Measurements from ENCODE around the gene CBFB. TPM values are rescaled to one million over a fixed set of nuclear protein-coding genes. Genes with fewer than 3 reads are reported as not detected.

The CBFB gene
- total and polyA plus RNA-seq, 2 of the 13 experiments (the other 11 are each of a cell fraction or from before 2014, with no cell fraction given) = 22.1 to 70.8 TPM

DNA sequence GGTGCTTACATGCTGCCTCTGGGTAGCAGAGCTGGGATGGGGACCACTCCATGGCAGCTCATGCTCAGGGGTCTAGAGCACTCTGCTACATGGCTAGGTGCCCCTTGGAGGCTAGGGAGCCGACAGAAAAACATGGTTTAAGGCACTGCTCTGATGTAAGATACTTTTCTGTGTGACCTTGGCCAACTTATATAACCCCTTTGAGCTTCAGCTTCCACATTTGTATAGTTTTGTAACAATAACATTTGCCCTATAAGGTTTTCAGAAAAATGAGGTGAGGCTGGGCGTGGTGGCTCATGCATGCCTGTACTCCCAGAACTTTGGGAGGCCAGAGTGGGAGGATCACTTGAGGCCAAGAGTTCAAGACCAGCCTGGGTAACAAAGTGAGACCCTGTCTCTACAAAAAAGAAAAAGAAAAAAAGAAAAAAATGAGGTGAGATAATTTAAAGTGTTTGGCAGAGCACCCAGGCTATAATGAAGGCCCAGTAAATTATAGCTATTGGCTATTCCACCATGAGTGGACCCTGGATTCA is 37.3 kb upstream of the CBFB start (continued):
- TF ChIP-seq, protein P1, sequence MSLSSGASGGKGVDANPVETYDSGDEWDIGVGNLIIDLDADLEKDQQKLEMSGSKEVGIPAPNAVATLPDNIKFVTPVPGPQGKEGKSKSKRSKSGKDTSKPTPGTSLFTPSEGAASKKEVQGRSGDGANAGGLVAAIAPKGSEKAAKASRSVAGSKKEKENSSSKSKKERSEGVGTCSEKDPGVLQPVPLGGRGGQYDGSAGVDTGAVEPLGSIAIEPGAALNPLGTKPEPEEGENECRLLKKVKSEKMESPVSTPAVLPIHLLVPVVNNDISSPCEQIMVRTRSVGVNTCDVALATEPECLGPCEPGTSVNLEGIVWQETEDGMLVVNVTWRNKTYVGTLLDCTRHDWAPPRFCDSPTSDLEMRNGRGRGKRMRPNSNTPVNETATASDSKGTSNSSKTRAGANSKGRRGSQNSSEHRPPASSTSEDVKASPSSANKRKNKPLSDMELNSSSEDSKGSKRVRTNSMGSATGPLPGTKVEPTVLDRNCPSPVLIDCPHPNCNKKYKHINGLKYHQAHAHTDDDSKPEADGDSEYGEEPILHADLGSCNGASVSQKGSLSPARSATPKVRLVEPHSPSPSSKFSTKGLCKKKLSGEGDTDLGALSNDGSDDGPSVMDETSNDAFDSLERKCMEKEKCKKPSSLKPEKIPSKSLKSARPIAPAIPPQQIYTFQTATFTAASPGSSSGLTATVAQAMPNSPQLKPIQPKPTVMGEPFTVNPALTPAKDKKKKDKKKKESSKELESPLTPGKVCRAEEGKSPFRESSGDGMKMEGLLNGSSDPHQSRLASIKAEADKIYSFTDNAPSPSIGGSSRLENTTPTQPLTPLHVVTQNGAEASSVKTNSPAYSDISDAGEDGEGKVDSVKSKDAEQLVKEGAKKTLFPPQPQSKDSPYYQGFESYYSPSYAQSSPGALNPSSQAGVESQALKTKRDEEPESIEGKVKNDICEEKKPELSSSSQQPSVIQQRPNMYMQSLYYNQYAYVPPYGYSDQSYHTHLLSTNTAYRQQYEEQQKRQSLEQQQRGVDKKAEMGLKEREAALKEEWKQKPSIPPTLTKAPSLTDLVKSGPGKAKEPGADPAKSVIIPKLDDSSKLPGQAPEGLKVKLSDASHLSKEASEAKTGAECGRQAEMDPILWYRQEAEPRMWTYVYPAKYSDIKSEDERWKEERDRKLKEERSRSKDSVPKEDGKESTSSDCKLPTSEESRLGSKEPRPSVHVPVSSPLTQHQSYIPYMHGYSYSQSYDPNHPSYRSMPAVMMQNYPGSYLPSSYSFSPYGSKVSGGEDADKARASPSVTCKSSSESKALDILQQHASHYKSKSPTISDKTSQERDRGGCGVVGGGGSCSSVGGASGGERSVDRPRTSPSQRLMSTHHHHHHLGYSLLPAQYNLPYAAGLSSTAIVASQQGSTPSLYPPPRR (CRISPR knock-in tag; IDR thresholded peaks at IDR 0.05; ENCODE audit: borderline replicate concordance) = no peak
- TF ChIP-seq PLRG1 (conservative IDR thresholded peaks at IDR 0.05) (no peak), SNAPC2 (CRISPR knock-in tag; IDR thresholded peaks at IDR 0.05) (no peak), ZNF343 (CRISPR knock-in tag; IDR thresholded peaks at IDR 0.05) (no peak), DMAP1 (CRISPR knock-in tag; IDR thresholded peaks at IDR 0.05) (no peak), RORA (CRISPR knock-in tag; IDR thresholded peaks at IDR 0.05) (no peak), ZNF782 (CRISPR knock-in tag; IDR thresholded peaks at IDR 0.05; ENCODE audit: borderline replicate concordance) (no peak), SOX13 (IDR thresholded peaks at IDR 0.05) (no peak), SOX13 (CRISPR knock-in tag; conservative IDR thresholded peaks at IDR 0.05 in 1 of 2, IDR thresholded peaks at IDR 0.05 in 1 of 2) (peak in 1 of 2 experiments; percentile 33; a peak in 1 of 4 replicates), ADNP (CRISPR knock-in tag; IDR thresholded peaks at IDR 0.05) (peak; percentile 56; the same call in 1 of the 2 replicates), RARA (CRISPR knock-in tag; IDR thresholded peaks at IDR 0.05) (peak; percentile 70), YEATS4 (CRISPR knock-in tag; IDR thresholded peaks at IDR 0.05; ENCODE audit: borderline replicate concordance) (no peak), GATAD2A (CRISPR knock-in tag; IDR thresholded peaks at IDR 0.05) (peak; percentile 38; the same call in 1 of the 2 replicates), HCFC1 (IDR thresholded peaks at IDR 0.05; ENCODE audit: low read depth, low read length) (no peak), KAT2B (IDR thresholded peaks at IDR 0.05; ENCODE audit: borderline replicate concordance, low read depth, low read length) (no peak), SOX5 (CRISPR knock-in tag; IDR thresholded peaks at IDR 0.05; ENCODE audit: borderline replicate concordance) (peak; percentile 47; the same call in 1 of the 2 replicates), ZNF839 (CRISPR knock-in tag; IDR thresholded peaks at IDR 0.05; ENCODE audit: borderline replicate concordance) (no peak), ZNF614 (CRISPR knock-in tag; IDR thresholded peaks at IDR 0.05; ENCODE audit: borderline replicate concordance) (no peak)
- TF ChIP-seq, protein P2, sequence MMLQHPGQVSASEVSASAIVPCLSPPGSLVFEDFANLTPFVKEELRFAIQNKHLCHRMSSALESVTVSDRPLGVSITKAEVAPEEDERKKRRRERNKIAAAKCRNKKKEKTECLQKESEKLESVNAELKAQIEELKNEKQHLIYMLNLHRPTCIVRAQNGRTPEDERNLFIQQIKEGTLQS (CRISPR knock-in tag; IDR thresholded peaks at IDR 0.05) = no peak
- TF ChIP-seq, protein P3, sequence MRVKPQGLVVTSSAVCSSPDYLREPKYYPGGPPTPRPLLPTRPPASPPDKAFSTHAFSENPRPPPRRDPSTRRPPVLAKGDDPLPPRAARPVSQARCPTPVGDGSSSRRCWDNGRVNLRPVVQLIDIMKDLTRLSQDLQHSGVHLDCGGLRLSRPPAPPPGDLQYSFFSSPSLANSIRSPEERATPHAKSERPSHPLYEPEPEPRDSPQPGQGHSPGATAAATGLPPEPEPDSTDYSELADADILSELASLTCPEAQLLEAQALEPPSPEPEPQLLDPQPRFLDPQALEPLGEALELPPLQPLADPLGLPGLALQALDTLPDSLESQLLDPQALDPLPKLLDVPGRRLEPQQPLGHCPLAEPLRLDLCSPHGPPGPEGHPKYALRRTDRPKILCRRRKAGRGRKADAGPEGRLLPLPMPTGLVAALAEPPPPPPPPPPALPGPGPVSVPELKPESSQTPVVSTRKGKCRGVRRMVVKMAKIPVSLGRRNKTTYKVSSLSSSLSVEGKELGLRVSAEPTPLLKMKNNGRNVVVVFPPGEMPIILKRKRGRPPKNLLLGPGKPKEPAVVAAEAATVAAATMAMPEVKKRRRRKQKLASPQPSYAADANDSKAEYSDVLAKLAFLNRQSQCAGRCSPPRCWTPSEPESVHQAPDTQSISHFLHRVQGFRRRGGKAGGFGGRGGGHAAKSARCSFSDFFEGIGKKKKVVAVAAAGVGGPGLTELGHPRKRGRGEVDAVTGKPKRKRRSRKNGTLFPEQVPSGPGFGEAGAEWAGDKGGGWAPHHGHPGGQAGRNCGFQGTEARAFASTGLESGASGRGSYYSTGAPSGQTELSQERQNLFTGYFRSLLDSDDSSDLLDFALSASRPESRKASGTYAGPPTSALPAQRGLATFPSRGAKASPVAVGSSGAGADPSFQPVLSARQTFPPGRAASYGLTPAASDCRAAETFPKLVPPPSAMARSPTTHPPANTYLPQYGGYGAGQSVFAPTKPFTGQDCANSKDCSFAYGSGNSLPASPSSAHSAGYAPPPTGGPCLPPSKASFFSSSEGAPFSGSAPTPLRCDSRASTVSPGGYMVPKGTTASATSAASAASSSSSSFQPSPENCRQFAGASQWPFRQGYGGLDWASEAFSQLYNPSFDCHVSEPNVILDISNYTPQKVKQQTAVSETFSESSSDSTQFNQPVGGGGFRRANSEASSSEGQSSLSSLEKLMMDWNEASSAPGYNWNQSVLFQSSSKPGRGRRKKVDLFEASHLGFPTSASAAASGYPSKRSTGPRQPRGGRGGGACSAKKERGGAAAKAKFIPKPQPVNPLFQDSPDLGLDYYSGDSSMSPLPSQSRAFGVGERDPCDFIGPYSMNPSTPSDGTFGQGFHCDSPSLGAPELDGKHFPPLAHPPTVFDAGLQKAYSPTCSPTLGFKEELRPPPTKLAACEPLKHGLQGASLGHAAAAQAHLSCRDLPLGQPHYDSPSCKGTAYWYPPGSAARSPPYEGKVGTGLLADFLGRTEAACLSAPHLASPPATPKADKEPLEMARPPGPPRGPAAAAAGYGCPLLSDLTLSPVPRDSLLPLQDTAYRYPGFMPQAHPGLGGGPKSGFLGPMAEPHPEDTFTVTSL (CRISPR knock-in tag; IDR thresholded peaks at IDR 0.05; ENCODE audit: borderline replicate concordance) = 0 out of 2 replicates have a peak, but pooled peaks have one; percentile 47
